HepG2 (cell line): Measurements from ENCODE around the gene MICAL3. TPM values are rescaled to one million over a fixed set of nuclear protein-coding genes. Genes with fewer than 3 reads are reported as not detected.

Source experiments
- ARID3A ChIP-seq: IDR thresholded peaks from 2 replicates; pipeline ENCODE4 v1.6.1; 2012; ENCODE audit warnings: low read depth, low read length, improper control_type of control experiment
- ATM ChIP-seq: fragments of 450-650 bp; IDR thresholded peaks from 2 replicates; pipeline ENCODE4 v1.7.1; 2017; ENCODE audit warnings: mild to moderate bottlenecking, borderline replicate concordance
- GRHL1 ChIP-seq: sonication (generic); formaldehyde crosslinking; conservative IDR thresholded peaks from 2 replicates; pipeline ENCODE4 v1.8.0; 2022; ENCODE audit warnings: missing genetic modification reagents
- HES4 ChIP-seq: sonication (generic); formaldehyde crosslinking; IDR thresholded peaks from 2 replicates; pipeline ENCODE4 v1.9.0; 2021; ENCODE audit warnings: mild to moderate bottlenecking, missing genetic modification reagents, borderline replicate concordance
- HOXA7 ChIP-seq: sonication (generic); formaldehyde crosslinking; IDR thresholded peaks from 2 replicates; pipeline ENCODE4 v1.8.1; 2022; ENCODE audit warnings: mild to moderate bottlenecking, missing genetic modification reagents, moderate library complexity
- JARID2 ChIP-seq: sonication (generic); formaldehyde crosslinking; IDR thresholded peaks from 2 replicates; pipeline ENCODE4 v1.8.1; 2023; ENCODE audit warnings: missing genetic modification reagents, inconsistent platforms; ENCODE audit not compliant: insufficient replicate concordance
- MIER3 ChIP-seq: IDR thresholded peaks from 2 replicates; pipeline ENCODE4 v1.6.1; 2016; ENCODE audit warnings: missing compliant biosample characterization, borderline replicate concordance
- MYC ChIP-seq: sonication (generic); formaldehyde crosslinking; IDR thresholded peaks from 2 replicates; pipeline ENCODE4 v1.9.0; 2021; ENCODE audit warnings: missing genetic modification reagents, borderline replicate concordance
- RAD21 ChIP-seq: fragments of 450-650 bp; formaldehyde crosslinking; IDR thresholded peaks from 2 replicates; pipeline ENCODE4 v1.5.0; 2020; ENCODE audit warnings: mild to moderate bottlenecking
- TP53 ChIP-seq: sonication (generic); formaldehyde crosslinking; conservative IDR thresholded peaks from 2 replicates; pipeline ENCODE4 v1.4.0; 2020; ENCODE audit warnings: missing genetic modification reagents
- ZBTB42 ChIP-seq: sonication (generic); formaldehyde crosslinking; IDR thresholded peaks from 2 replicates; pipeline ENCODE4 v1.5.0; 2020; ENCODE audit warnings: mild to moderate bottlenecking, missing genetic modification reagents
- ZBTB7A ChIP-seq: sonication (generic); formaldehyde crosslinking; IDR thresholded peaks from 2 replicates; pipeline ENCODE4 v1.8.0; 2022; ENCODE audit warnings: mild to moderate bottlenecking, missing genetic modification reagents
- ZC3H13 ChIP-seq: sonication (generic); formaldehyde crosslinking; IDR thresholded peaks from 2 replicates; pipeline ENCODE4 v1.8.1; 2023; ENCODE audit warnings: mild to moderate bottlenecking, missing genetic modification reagents, moderate library complexity
- ZFAT ChIP-seq: sonication (generic); formaldehyde crosslinking; conservative IDR thresholded peaks from 2 replicates; pipeline ENCODE4 v1.8.1; 2023; ENCODE audit warnings: missing genetic modification reagents, inconsistent platforms
- ZFP1 ChIP-seq: IDR thresholded peaks from 2 replicates; pipeline ENCODE4 v1.6.1; 2016
- ZNF414 ChIP-seq: sonication (generic); formaldehyde crosslinking; IDR thresholded peaks from 2 replicates; pipeline ENCODE4 v1.5.0; 2020; ENCODE audit warnings: missing genetic modification reagents
- ZNF788 ChIP-seq: sonication (generic); formaldehyde crosslinking; IDR thresholded peaks from 2 replicates; pipeline ENCODE4 v1.5.0; 2020; ENCODE audit warnings: mild to moderate bottlenecking, missing genetic modification reagents, borderline replicate concordance
- polyA plus RNA-seq, 8 experiments: library from polyadenylated mRNA; depleted of rRNA in 3 of 8; stranded (reverse) in 7 of 8; unstranded in 1 of 8; fragments of >200 nt; fragmentation: Illumina TruSeq in 4 of 8; extraction: Trizol in 4 of 8; gene quantifications; 2 replicates each; pipeline versions ENCODE4 v1.2.1 to v1.2.3, GENCODE V29; 2011 to 2016; ENCODE audit warnings: low read depth in 4 of 8, missing spikeins in 1 of 8, mixed read lengths in 1 of 8; ENCODE audit not compliant: insufficient read depth in 1 of 8
- total RNA-seq, 5 experiments: library from RNA; depleted of rRNA; stranded (reverse); fragments of >200 nt; fragmentation: Illumina TruSeq; extraction: Trizol; gene quantifications; 2 replicates each; pipeline ENCODE4 v1.2.3, GENCODE V29; 2016; ENCODE audit warnings: low read depth in 1 of 5
- TF ChIP-seq, protein P1 (sequence below): IDR thresholded peaks from 2 replicates; pipeline ENCODE4 v1.6.1; 2012; ENCODE audit warnings: inconsistent platforms
- TF ChIP-seq, protein P2 (sequence below): sonication (generic); formaldehyde crosslinking; IDR thresholded peaks from 2 replicates; pipeline ENCODE4 v1.4.0; 2020; ENCODE audit warnings: missing genetic modification reagents
- TF ChIP-seq, protein P3 (sequence below): sonication (generic); formaldehyde crosslinking; IDR thresholded peaks from 2 replicates; pipeline ENCODE4 v1.5.1; 2020; ENCODE audit warnings: missing genetic modification reagents, mild to moderate bottlenecking, borderline replicate concordance

Gene MICAL3
- total and polyA plus RNA-seq, 2 of the 13 experiments (the other 11 are each of a cell fraction or from before 2014, with no cell fraction given): 5.3 to 12.5 TPM

GRCh38 chr22:18023509-18024275, 669 bp downstream of the MICAL3 start (continued):
- no peak for TF ChIP-seq ARID3A
- TF ChIP-seq RAD21: 0 out of 2 replicates have a peak, but pooled peaks have one; percentile 11
- TF ChIP-seq, protein P1, sequence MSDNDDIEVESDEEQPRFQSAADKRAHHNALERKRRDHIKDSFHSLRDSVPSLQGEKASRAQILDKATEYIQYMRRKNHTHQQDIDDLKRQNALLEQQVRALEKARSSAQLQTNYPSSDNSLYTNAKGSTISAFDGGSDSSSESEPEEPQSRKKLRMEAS: peak; percentile 36; the same call in 1 of the 2 replicates
- no peak for TF ChIP-seq TP53 (CRISPR knock-in tag)
- TF ChIP-seq ZBTB7A: no peak
- TF ChIP-seq ZFAT (CRISPR knock-in tag): no peak
- no peak for TF ChIP-seq HOXA7 (CRISPR knock-in tag)
- TF ChIP-seq ZNF788 (CRISPR knock-in tag): peak; percentile 9; the same call in 1 of the 2 replicates
- TF ChIP-seq ZC3H13 (CRISPR knock-in tag): no peak
- no peak for TF ChIP-seq ZBTB42
- TF ChIP-seq JARID2: no peak
- TF ChIP-seq ZFP1 (CRISPR knock-in tag): no peak
- TF ChIP-seq, protein P2, sequence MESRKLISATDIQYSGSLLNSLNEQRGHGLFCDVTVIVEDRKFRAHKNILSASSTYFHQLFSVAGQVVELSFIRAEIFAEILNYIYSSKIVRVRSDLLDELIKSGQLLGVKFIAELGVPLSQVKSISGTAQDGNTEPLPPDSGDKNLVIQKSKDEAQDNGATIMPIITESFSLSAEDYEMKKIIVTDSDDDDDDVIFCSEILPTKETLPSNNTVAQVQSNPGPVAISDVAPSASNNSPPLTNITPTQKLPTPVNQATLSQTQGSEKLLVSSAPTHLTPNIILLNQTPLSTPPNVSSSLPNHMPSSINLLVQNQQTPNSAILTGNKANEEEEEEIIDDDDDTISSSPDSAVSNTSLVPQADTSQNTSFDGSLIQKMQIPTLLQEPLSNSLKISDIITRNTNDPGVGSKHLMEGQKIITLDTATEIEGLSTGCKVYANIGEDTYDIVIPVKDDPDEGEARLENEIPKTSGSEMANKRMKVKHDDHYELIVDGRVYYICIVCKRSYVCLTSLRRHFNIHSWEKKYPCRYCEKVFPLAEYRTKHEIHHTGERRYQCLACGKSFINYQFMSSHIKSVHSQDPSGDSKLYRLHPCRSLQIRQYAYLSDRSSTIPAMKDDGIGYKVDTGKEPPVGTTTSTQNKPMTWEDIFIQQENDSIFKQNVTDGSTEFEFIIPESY: no peak
- no peak for TF ChIP-seq ATM
- peak; percentile 49; the same call in 1 of the 2 replicates for TF ChIP-seq MYC (CRISPR knock-in tag)
- TF ChIP-seq, protein P3, sequence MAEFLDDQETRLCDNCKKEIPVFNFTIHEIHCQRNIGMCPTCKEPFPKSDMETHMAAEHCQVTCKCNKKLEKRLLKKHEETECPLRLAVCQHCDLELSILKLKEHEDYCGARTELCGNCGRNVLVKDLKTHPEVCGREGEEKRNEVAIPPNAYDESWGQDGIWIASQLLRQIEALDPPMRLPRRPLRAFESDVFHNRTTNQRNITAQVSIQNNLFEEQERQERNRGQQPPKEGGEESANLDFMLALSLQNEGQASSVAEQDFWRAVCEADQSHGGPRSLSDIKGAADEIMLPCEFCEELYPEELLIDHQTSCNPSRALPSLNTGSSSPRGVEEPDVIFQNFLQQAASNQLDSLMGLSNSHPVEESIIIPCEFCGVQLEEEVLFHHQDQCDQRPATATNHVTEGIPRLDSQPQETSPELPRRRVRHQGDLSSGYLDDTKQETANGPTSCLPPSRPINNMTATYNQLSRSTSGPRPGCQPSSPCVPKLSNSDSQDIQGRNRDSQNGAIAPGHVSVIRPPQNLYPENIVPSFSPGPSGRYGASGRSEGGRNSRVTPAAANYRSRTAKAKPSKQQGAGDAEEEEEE (CRISPR knock-in tag): no peak
- no peak for TF ChIP-seq GRHL1 (CRISPR knock-in tag)
- no peak for TF ChIP-seq MIER3
- TF ChIP-seq HES4 (CRISPR knock-in tag): no peak
- no peak for TF ChIP-seq ZNF414
